Smooth muscle cell (in vitro differentiated cells): ENCODE data around the gene ADGRF4. TPM values are rescaled to one million over a fixed set of nuclear protein-coding genes. Genes with fewer than 3 reads are reported as not detected.
"Not testable (repeated sequence)": the region's sequence is repeated elsewhere in the genome, so short reads cannot be mapped to it uniquely, and the experiment has no call there.

ENCODE experiments used
- DNase-seq: peaks from one replicate; lab custom pipeline; 2025; ENCODE audit not compliant: unreplicated experiment; lab: John Stamatoyannopoulos, UW
- H2AFZ ChIP-seq: fragments of 200-600 bp; sonication (generic); 2 replicates; pipeline ENCODE4 v1.6.0; 2016; ENCODE audit warnings: antibody characterized with exemption, low read depth, mild to moderate bottlenecking
- H3F3A ChIP-seq: fragments of 200-600 bp; sonication (generic); 2 replicates; pipeline ENCODE4 v1.6.0; 2017; ENCODE audit warnings: antibody characterized with exemption, low read depth
- H3K27ac ChIP-seq: fragments of 200-600 bp; sonication (generic); 2 replicates; pipeline ENCODE4 v1.5.1; 2016; ENCODE audit warnings: low read depth, mild to moderate bottlenecking
- H3K27me3 ChIP-seq: fragments of 200-600 bp; sonication (generic); 2 replicates; pipeline ENCODE4 v1.6.1; 2016; ENCODE audit warnings: low read depth, mild to moderate bottlenecking
- H3K36me3 ChIP-seq: fragments of 200-600 bp; sonication (generic); 2 replicates; pipeline ENCODE4 v1.5.1; 2016; ENCODE audit warnings: low read depth
- H3K4me1 ChIP-seq: fragments of 200-600 bp; sonication (generic); 2 replicates; pipeline ENCODE4 v1.5.1; 2016; ENCODE audit warnings: low read depth
- H3K4me2 ChIP-seq: fragments of 200-600 bp; sonication (generic); 2 replicates; pipeline ENCODE4 v1.6.0; 2016; ENCODE audit warnings: mild to moderate bottlenecking
- H3K4me3 ChIP-seq: fragments of 200-600 bp; sonication (generic); 2 replicates; pipeline ENCODE4 v1.5.1; 2016; ENCODE audit warnings: mild to moderate bottlenecking
- H3K79me2 ChIP-seq: fragments of 200-600 bp; sonication (generic); 2 replicates; pipeline ENCODE4 v1.6.0; 2016; ENCODE audit warnings: low read depth, mild to moderate bottlenecking
- H3K9ac ChIP-seq: fragments of 200-600 bp; sonication (generic); 2 replicates; pipeline ENCODE4 v1.6.0; 2016; ENCODE audit warnings: low read depth
- H3K9me3 ChIP-seq: fragments of 200-600 bp; sonication (generic); replicated peaks from 2 replicates; pipeline ENCODE4 v1.5.1; 2016; ENCODE audit warnings: low read depth
- H4K20me1 ChIP-seq: fragments of 200-600 bp; sonication (generic); 2 replicates; pipeline ENCODE4 v1.6.0; 2016; ENCODE audit warnings: low read depth
- CTCF ChIP-seq: fragments of 200-600 bp; sonication (generic); IDR thresholded peaks from 2 replicates; pipeline ENCODE4 v1.5.1; 2017; ENCODE audit warnings: borderline replicate concordance, mild to moderate bottlenecking, antibody characterized with exemption; ENCODE audit not compliant: insufficient read depth, poor library complexity, severe bottlenecking
- WGBS: methylation state at CpG from one replicate; pipeline ENCODE4 v1.1.7; 2016; ENCODE audit warnings: low lambda C conversion rate; 5-methylcytosine and 5-hydroxymethylcytosine counted together
- polyA plus RNA-seq: library from polyadenylated mRNA; unstranded; fragments of >200 nt; fragmentation: Nextera tagmentation; extraction: Ambion mirVana; gene quantifications from 2 replicates; pipeline ENCODE4 v1.2.1, GENCODE V29; 2016
- total RNA-seq: library from RNA; depleted of rRNA; stranded (reverse); fragments of >200 nt; gene quantifications from 2 replicates; pipeline ENCODE4 v1.2.3, GENCODE V29; 2014

Gene ADGRF4
- total and polyA plus RNA-seq, 2 experiments from 2014 or later, result 1.5 to 10.6 TPM

- H2AFZ ChIP-seq, result no peak overlapping the region
- H3K4me1 ChIP-seq, result no peaks in the 10 kb centered on the region
- TF ChIP-seq CTCF, result no peak
- H3K27ac ChIP-seq, result no peak overlapping the region
- H3K27me3 ChIP-seq, result no peaks in the 10 kb centered on the region
- no peaks in the 10 kb centered on the region for H3K79me2 ChIP-seq
- H3K9ac ChIP-seq, result no peak overlapping the region
- H3F3A ChIP-seq, result no peaks in the 10 kb centered on the region
- H3K4me3 ChIP-seq, result no peak overlapping the region
- 62% methylated on average over 2 of the region's 2 CpGs for WGBS
- H3K4me2 ChIP-seq, result no peak overlapping the region
- H3K9me3 ChIP-seq, result no peaks in the 10 kb centered on the region
- H3K36me3 ChIP-seq, result no peaks in the 10 kb centered on the region
- H4K20me1 ChIP-seq, result no peaks in the 10 kb centered on the region
- DNase-seq, result no peak
These were observed 43.4 kb downstream of the ADGRF4 start for GRCh38 chr6:47741807-47742206.

DNA sequence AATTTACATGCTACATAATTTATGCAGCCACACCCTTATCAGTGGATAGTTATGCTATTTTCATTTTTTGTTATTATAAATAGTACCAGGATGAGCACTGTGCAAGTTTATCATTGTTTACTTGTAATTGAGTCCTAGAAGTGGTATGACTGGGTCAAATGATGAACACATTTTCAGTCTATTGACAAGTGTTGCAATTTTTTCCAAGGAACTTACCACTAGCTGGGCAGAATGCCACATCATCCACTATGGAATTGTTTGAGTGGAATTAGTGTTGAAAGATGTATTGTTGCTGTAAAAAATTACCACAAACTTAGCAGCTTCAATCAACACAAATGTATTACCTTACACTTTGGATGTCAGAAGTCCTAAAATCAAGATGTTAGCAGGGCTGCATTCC, 45.4 kb downstream of the ADGRF4 start:
- no peak overlapping the region for H3K4me3 ChIP-seq
- no peak overlapping the region for H3K4me2 ChIP-seq
- H3K27me3 ChIP-seq, result no peaks in the 10 kb centered on the region
- H3K4me1 ChIP-seq, result no peaks in the 10 kb centered on the region
- H2AFZ ChIP-seq, result no peak overlapping the region
- H3K27ac ChIP-seq, result no peak overlapping the region
- TF ChIP-seq CTCF, result no peak
- no peaks in the 10 kb centered on the region for H3F3A ChIP-seq
- no peaks in the 10 kb centered on the region for H3K79me2 ChIP-seq
- DNase-seq, result no peak
- no peaks in the 10 kb centered on the region for H3K9me3 ChIP-seq
- no peaks in the 10 kb centered on the region for H4K20me1 ChIP-seq
- H3K9ac ChIP-seq, result no peak overlapping the region
- no peaks in the 10 kb centered on the region for H3K36me3 ChIP-seq

GRCh38 chr6:47745269-47745668, 46.9 kb downstream of the ADGRF4 start:
- not testable (repeated sequence) for H4K20me1 ChIP-seq, DNase-seq, H3K9ac ChIP-seq, H3K4me2 ChIP-seq, H3K9me3 ChIP-seq, H3K27me3 ChIP-seq, H3K4me1 ChIP-seq, H3K79me2 ChIP-seq, H2AFZ ChIP-seq, H3K27ac ChIP-seq, H3K4me3 ChIP-seq, H3F3A ChIP-seq, H3K36me3 ChIP-seq
- 91% methylated on average over 3 of the region's 3 CpGs for WGBS

GRCh38 chr6:47749757-47750156, 51.4 kb downstream of the ADGRF4 start:
- no peak for TF ChIP-seq CTCF
- Histone ChIP-seq H2AFZ (no peak overlapping the region), H3K4me1 (no peaks in the 10 kb centered on the region), H3K79me2 (no peaks in the 10 kb centered on the region), H3K4me2 (no peak overlapping the region), H3F3A (no peaks in the 10 kb centered on the region), H3K4me3 (no peak overlapping the region), H3K27ac (no peak overlapping the region), H3K27me3 (no peaks in the 10 kb centered on the region), H3K9me3 (no peaks in the 10 kb centered on the region), H3K36me3 (no peaks in the 10 kb centered on the region), H3K9ac (no peak overlapping the region), H4K20me1 (no peaks in the 10 kb centered on the region)
- WGBS, result 78% methylated on average over 1 of the region's 1 CpG
- DNase-seq, result no peak
